ENCODE results near the gene CFAP54. TPM values are rescaled to one million over a fixed set of nuclear protein-coding genes. Genes with fewer than 3 reads are reported as not detected.

The CFAP54 gene
- total RNA-seq, 1 experiment from 2014 or later, result 0.64 TPM

DNA sequence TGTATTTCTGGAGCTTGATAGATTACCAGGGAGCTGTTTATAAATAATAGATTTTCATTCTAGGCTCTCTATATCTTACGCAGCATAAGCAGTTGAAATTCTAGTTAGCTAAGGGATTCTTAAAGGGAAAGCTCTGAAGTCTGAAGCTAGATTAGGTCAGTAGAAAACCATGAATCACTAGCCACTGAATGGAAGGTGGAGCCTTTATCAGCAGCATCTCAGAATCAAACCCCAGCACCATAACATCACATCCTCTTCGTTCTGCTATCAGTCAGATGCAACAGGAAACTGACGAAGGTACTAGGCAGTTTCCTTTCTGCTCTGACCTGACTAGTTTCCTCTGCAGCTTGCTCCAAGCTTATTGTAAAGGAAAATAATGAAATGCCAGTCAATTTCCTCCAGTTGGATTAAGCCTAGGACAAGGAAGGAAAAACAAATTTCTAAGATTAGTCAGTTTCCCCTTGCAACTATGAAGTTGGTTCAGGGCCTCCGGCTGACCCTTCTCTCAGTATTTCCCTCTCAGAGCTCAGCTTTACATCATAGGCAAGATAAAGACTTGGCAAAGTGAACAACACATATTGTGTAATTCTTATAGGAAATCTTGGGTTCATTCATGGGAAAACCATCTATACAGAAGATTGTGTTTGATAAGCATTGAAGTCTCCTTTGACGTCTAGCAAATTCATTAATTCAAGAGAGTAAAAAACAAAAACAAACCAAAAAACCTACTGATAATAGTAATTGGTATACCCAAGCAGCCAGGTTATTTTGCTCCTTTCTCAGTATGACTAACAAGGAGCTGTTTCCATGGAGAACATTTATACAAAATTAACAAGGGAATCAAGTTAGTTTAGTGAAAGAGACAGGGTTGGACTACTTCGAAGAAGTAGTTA, 43.4 kb upstream of the CFAP54 start:
- TF ChIP-seq, protein P1, sequence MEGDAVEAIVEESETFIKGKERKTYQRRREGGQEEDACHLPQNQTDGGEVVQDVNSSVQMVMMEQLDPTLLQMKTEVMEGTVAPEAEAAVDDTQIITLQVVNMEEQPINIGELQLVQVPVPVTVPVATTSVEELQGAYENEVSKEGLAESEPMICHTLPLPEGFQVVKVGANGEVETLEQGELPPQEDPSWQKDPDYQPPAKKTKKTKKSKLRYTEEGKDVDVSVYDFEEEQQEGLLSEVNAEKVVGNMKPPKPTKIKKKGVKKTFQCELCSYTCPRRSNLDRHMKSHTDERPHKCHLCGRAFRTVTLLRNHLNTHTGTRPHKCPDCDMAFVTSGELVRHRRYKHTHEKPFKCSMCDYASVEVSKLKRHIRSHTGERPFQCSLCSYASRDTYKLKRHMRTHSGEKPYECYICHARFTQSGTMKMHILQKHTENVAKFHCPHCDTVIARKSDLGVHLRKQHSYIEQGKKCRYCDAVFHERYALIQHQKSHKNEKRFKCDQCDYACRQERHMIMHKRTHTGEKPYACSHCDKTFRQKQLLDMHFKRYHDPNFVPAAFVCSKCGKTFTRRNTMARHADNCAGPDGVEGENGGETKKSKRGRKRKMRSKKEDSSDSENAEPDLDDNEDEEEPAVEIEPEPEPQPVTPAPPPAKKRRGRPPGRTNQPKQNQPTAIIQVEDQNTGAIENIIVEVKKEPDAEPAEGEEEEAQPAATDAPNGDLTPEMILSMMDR (IDR thresholded peaks at IDR 0.05), result no peak
- TF ChIP-seq, protein P2, sequence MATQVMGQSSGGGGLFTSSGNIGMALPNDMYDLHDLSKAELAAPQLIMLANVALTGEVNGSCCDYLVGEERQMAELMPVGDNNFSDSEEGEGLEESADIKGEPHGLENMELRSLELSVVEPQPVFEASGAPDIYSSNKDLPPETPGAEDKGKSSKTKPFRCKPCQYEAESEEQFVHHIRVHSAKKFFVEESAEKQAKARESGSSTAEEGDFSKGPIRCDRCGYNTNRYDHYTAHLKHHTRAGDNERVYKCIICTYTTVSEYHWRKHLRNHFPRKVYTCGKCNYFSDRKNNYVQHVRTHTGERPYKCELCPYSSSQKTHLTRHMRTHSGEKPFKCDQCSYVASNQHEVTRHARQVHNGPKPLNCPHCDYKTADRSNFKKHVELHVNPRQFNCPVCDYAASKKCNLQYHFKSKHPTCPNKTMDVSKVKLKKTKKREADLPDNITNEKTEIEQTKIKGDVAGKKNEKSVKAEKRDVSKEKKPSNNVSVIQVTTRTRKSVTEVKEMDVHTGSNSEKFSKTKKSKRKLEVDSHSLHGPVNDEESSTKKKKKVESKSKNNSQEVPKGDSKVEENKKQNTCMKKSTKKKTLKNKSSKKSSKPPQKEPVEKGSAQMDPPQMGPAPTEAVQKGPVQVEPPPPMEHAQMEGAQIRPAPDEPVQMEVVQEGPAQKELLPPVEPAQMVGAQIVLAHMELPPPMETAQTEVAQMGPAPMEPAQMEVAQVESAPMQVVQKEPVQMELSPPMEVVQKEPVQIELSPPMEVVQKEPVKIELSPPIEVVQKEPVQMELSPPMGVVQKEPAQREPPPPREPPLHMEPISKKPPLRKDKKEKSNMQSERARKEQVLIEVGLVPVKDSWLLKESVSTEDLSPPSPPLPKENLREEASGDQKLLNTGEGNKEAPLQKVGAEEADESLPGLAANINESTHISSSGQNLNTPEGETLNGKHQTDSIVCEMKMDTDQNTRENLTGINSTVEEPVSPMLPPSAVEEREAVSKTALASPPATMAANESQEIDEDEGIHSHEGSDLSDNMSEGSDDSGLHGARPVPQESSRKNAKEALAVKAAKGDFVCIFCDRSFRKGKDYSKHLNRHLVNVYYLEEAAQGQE (IDR thresholded peaks at IDR 0.05; ENCODE audit: insufficient read depth in 1 of 2, low read depth in 2 of 2, low read length in 1 of 2), result no peak
- no peak for TF ChIP-seq TCF7L2 (IDR thresholded peaks at IDR 0.05; ENCODE audit: low read depth, low read length)
- TF ChIP-seq POLR2AphosphoS5 (IDR thresholded peaks at IDR 0.05; ENCODE audit: low read depth, low read length), result no peak
- no peak for TF ChIP-seq SIN3A (IDR thresholded peaks at IDR 0.05; ENCODE audit: borderline replicate concordance, insufficient read depth, low read depth, low read length)
- ATAC-seq (peak; percentile 81), DNase-seq (ENCODE audit: low read depth, low spot score) (no peak)
- POLR2A ChIA-PET, result no interaction called here
- H3K36me3 ChIP-seq (ENCODE audit: control insufficient read depth, insufficient read depth, low read length), result no peaks in the 10 kb centered on the region
- H3K27me3 ChIP-seq (ENCODE audit: control insufficient read depth, insufficient read depth, low read length), result no peaks in the 10 kb centered on the region
- intact Hi-C loops (cut with micrococcal nuclease; ENCODE audit: unreplicated experiment), result no loop called here
- no peaks in the 10 kb centered on the region for H3K9me3 ChIP-seq (ENCODE audit: control insufficient read depth, insufficient read depth, low read depth, low read length)
- no peak overlapping the region for H3K4me3 ChIP-seq (ENCODE audit: low read depth in 2 of 2, low read length in 2 of 2)
- in situ Hi-C loops (cut with HindIII; ENCODE audit: low pct_unique_long_range_greater_than_20kb, low sequenced_read_pairs), result no loop called here
- H3K4me1 ChIP-seq (ENCODE audit: control insufficient read depth, insufficient read depth, low read length), result no peaks in the 10 kb centered on the region; the same call in 1 of the 2 replicates
- CTCF ChIA-PET, result no interaction called here
- H3K27ac ChIP-seq (ENCODE audit: low read length), result no peak overlapping the region; the same call in 1 of the 2 replicates
- BruUV-seq (replicated peaks), result no TSS peak

DNA sequence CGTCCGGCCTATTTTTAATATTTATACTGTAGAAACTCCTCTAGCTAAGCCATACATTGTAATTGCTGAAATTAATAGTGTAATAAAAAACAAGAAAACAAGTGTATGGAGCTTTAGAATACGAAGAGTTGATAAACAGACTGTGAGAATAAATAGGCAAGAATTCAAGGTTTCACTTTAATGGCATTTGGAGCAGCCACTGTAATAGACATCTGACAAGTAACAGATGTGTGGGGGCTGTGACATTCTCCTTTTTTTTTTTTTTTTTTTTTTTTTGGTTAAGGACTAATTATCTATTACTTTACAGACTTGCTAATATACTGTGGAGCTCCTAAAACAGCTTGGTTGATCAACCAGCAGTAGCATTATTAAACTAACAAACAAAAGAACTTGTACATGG, 42.1 kb upstream of the CFAP54 start:
- Histone ChIP-seq H3K36me3 (ENCODE audit: control insufficient read depth, insufficient read depth, low read length) (no peaks in the 10 kb centered on the region), H3K4me1 (ENCODE audit: control insufficient read depth, insufficient read depth, low read length) (no peaks in the 10 kb centered on the region; the same call in 1 of the 2 replicates), H3K27me3 (ENCODE audit: control insufficient read depth, insufficient read depth, low read length) (no peaks in the 10 kb centered on the region), H3K4me3 (ENCODE audit: low read depth in 2 of 2, low read length in 2 of 2) (no peak overlapping the region), H3K9me3 (ENCODE audit: control insufficient read depth, insufficient read depth, low read depth, low read length) (no peaks in the 10 kb centered on the region), H3K27ac (ENCODE audit: low read length) (no peak overlapping the region)
- intact Hi-C loops (cut with micrococcal nuclease; ENCODE audit: unreplicated experiment) (no loop called here), in situ Hi-C loops (cut with HindIII; ENCODE audit: low pct_unique_long_range_greater_than_20kb, low sequenced_read_pairs) (no loop called here)
- DNase-seq (ENCODE audit: low read depth, low spot score), result no peak
- POLR2A ChIA-PET, result no interaction called here
- no TSS peak for BruUV-seq (replicated peaks)
- TF ChIP-seq SIN3A (IDR thresholded peaks at IDR 0.05; ENCODE audit: borderline replicate concordance, insufficient read depth, low read depth, low read length) (no peak), TCF7L2 (IDR thresholded peaks at IDR 0.05; ENCODE audit: low read depth, low read length) (no peak), POLR2AphosphoS5 (IDR thresholded peaks at IDR 0.05; ENCODE audit: low read depth, low read length) (no peak)
- TF ChIP-seq, protein P1 (IDR thresholded peaks at IDR 0.05), result no peak
- TF ChIP-seq, protein P2 (IDR thresholded peaks at IDR 0.05; ENCODE audit: insufficient read depth in 1 of 2, low read depth in 2 of 2, low read length in 1 of 2), result no peak
- CTCF ChIA-PET, result interaction anchor here (1.2 kb wide), 1 partner anchor 9 kb away, joined by 3 read pairs; no protein-coding TSS in a partner anchor
- ATAC-seq, result no peak
